Measurements from ENCODE around the gene EFNB2. TPM values are rescaled to one million over a fixed set of nuclear protein-coding genes. Genes with fewer than 3 reads are reported as not detected.

EFNB2 gene
- polyA plus RNA-seq, 1 experiment, result 2.6 TPM

DNA sequence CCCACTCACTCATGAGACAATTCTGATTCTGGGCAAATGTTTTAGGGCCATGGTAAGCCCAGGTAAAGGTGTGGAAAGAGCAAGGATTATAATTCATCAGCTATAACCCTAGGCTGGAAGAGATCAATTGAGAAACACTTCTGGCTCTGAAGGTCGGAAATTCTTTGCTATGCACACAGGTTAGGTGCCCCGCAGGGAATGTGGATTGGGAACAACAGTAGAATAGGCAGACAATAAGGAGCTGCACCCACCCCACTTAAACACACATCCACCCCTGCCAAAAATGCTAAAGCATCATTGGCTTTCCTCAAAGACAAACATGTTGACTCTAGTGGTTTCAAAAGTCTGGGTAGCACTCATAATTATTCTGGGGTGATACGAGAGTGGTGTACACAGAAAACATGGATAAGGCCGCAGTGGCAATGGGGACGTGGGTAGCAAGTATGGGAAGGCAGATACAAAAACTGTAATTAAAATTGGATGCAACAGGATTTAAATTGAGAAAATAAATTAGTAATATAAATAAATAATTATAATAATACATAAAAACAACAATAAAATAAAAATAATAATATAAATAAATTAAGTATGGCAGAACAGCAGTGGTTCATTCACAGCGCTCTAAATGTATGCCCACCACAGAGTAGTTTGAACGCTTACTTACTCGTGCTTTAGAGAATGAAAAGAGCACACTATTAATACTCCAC, 8.6 kb downstream of the EFNB2 start:
- no peak for DNase-seq (ENCODE audit: low read depth, low spot score)
- H3K9me3 ChIP-seq (ENCODE audit: control insufficient read depth, insufficient read depth, low read length), result no peaks in the 10 kb centered on the region
- no peaks in the 10 kb centered on the region for H3K27me3 ChIP-seq (ENCODE audit: control insufficient read depth, insufficient read depth, low read length)
- CTCF ChIA-PET, result interaction anchor here (1.0 to 1.6 kb wide), 2 partner anchors 9 to 1955 kb away, joined by 5 read pairs; partner anchors contain the start of gene EFNB2
- no peak overlapping the region for H3K4me3 ChIP-seq (ENCODE audit: low read depth, low read length)
- no peak overlapping the region for H3K27ac ChIP-seq (ENCODE audit: low read depth, low read length)
- TF ChIP-seq, protein P1, sequence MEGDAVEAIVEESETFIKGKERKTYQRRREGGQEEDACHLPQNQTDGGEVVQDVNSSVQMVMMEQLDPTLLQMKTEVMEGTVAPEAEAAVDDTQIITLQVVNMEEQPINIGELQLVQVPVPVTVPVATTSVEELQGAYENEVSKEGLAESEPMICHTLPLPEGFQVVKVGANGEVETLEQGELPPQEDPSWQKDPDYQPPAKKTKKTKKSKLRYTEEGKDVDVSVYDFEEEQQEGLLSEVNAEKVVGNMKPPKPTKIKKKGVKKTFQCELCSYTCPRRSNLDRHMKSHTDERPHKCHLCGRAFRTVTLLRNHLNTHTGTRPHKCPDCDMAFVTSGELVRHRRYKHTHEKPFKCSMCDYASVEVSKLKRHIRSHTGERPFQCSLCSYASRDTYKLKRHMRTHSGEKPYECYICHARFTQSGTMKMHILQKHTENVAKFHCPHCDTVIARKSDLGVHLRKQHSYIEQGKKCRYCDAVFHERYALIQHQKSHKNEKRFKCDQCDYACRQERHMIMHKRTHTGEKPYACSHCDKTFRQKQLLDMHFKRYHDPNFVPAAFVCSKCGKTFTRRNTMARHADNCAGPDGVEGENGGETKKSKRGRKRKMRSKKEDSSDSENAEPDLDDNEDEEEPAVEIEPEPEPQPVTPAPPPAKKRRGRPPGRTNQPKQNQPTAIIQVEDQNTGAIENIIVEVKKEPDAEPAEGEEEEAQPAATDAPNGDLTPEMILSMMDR (IDR thresholded peaks at IDR 0.05; ENCODE audit: low read depth, low read length), result no peak
- POLR2A ChIA-PET, result no interaction called here

DNA sequence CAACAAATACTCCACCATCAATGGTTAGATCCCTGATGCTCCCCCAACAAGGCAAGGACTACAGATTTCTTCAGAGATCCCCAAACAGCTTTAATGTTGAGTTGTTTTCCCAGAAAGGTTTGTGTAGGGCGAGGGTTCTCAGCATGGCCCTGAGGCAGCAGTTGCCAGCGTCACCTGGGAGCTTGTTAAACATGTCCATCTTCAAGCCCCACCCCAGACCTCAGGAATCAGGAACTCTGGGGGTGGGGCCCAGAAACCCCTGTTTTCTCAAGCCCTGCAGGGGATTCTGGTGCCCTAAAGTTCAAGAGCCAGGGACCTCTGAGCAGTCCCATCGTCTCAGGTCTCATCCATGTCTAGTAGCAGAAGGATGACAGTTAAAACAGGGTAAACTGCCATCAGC, 9.6 kb downstream of the EFNB2 start:
- ChIA-PET CTCF (no interaction called here), POLR2A (no interaction called here)
- TF ChIP-seq, protein P1 (IDR thresholded peaks at IDR 0.05; ENCODE audit: low read depth, low read length), result no peak
- no peak overlapping the region for H3K27ac ChIP-seq (ENCODE audit: low read depth, low read length)
- no peak for DNase-seq (ENCODE audit: low read depth, low spot score)
- H3K9me3 ChIP-seq (ENCODE audit: control insufficient read depth, insufficient read depth, low read length), result no peaks in the 10 kb centered on the region
- no peaks in the 10 kb centered on the region for H3K27me3 ChIP-seq (ENCODE audit: control insufficient read depth, insufficient read depth, low read length)
- H3K4me3 ChIP-seq (ENCODE audit: low read depth, low read length), result no peak overlapping the region

DNA sequence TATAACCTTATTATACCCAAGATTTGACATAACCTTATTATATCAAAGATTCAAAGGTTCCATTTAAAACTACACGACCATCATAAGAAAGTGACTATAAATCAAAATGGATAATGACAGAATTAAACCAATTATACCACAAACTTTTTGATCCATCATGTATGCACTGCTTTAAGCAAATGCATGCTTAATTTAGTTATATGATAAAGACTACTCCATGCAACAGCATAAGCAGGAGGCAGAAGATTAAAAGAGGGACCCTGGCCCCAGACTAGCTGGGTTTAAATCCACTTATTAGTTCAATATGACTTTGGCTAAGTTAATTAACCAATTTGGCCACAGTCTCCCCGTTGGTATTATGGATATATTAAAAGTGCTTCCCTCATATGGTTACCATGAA, 11.4 kb downstream of the EFNB2 start:
- Histone ChIP-seq H3K27me3 (ENCODE audit: control insufficient read depth, insufficient read depth, low read length) (no peaks in the 10 kb centered on the region), H3K4me3 (ENCODE audit: low read depth, low read length) (no peak overlapping the region), H3K9me3 (ENCODE audit: control insufficient read depth, insufficient read depth, low read length) (no peaks in the 10 kb centered on the region), H3K27ac (ENCODE audit: low read depth, low read length) (no peak overlapping the region)
- CTCF ChIA-PET, result no interaction called here
- TF ChIP-seq, protein P1 (IDR thresholded peaks at IDR 0.05; ENCODE audit: low read depth, low read length), result no peak
- no peak for DNase-seq (ENCODE audit: low read depth, low spot score)
- POLR2A ChIA-PET, result no interaction called here

DNA sequence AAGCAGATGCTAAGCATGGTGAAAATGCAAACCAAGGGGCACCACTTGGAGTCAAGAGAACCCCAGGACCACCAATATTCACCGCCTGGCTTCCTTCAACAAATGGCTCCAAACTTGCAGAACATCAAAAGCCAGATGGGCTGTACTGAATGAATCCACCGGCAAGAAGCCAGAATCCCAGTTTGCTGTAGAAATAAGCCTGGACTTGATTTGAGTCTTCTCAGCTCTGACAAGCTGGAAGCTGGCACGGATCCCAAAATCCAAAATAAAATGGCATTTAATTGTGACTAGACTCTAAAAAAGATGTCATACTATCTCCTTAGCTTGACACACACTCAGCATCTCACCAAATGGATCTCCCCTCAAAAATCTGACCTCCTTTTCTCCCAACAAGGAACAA, 11.9 kb downstream of the EFNB2 start:
- H3K9me3 ChIP-seq (ENCODE audit: control insufficient read depth, insufficient read depth, low read length), result no peaks in the 10 kb centered on the region
- ChIA-PET POLR2A (no interaction called here), CTCF (interaction anchor here (1.0 kb wide), 1 partner anchor 20 kb away, joined by 4 read pairs; no protein-coding TSS in a partner anchor)
- H3K27ac ChIP-seq (ENCODE audit: low read depth, low read length), result no peak overlapping the region
- no peak for DNase-seq (ENCODE audit: low read depth, low spot score)
- no peak overlapping the region for H3K4me3 ChIP-seq (ENCODE audit: low read depth, low read length)
- TF ChIP-seq, protein P1 (IDR thresholded peaks at IDR 0.05; ENCODE audit: low read depth, low read length), result no peak
- H3K27me3 ChIP-seq (ENCODE audit: control insufficient read depth, insufficient read depth, low read length), result no peaks in the 10 kb centered on the region

DNA sequence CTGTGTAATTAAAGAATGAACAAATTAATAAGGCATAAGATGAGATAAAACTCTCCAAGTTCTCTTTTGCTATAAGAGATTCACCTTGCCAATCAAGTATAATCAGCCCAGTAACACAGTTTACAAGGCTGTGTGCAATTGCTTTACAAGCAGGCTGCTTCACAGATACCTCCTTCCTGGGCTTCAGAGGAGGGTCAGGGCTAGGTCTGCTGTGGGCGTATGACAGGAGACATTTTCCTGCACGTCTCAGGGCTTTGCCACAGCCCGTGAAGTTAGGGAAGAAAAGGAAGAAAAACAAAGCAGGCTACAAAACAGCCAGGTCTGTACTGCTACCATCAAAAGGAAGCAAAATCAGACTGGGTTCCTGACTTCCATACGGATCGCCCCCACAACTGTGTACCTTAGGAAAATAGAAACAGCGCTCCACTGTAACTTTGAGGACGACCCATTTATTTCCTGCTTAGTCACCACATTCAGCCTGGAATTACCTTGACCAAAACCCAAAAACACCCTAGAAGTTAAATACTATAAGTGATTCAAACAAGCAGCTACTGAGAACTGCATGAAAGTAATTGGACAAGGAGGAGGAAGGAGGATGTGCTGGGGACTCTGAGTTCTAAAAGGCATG, 12.4 kb downstream of the EFNB2 start:
- Histone ChIP-seq H3K27me3 (ENCODE audit: control insufficient read depth, insufficient read depth, low read length) (no peaks in the 10 kb centered on the region), H3K4me3 (ENCODE audit: low read depth, low read length) (no peak overlapping the region), H3K27ac (ENCODE audit: low read depth, low read length) (no peak overlapping the region), H3K9me3 (ENCODE audit: control insufficient read depth, insufficient read depth, low read length) (no peaks in the 10 kb centered on the region)
- TF ChIP-seq, protein P1 (IDR thresholded peaks at IDR 0.05; ENCODE audit: low read depth, low read length), result no peak
- CTCF ChIA-PET, result interaction anchor here (1.0 to 1.2 kb wide), 2 partner anchors 21 to 1749 kb away, joined by 3 to 4 read pairs; no protein-coding TSS in a partner anchor
- POLR2A ChIA-PET, result no interaction called here
- DNase-seq (ENCODE audit: low read depth, low spot score), result no peak

All from AG04450 (cell line).